Hepatocyte (in vitro differentiated cells): ENCODE measurements around the gene TMEM255B.

Source experiments
- EZH2 ChIP-seq: fragments of 200-600 bp; sonication (generic); IDR thresholded peaks from 2 replicates; pipeline ENCODE4 v1.6.1; 2016; ENCODE audit warnings: antibody characterized with exemption, mild to moderate bottlenecking, borderline replicate concordance
- EZH2phosphoT487 ChIP-seq: fragments of 200-600 bp; sonication (generic); IDR thresholded peaks from one replicate; pipeline ENCODE4 v1.6.1; 2018; ENCODE audit warnings: antibody characterized with exemption, mild to moderate bottlenecking, low read depth, moderate library complexity; ENCODE audit not compliant: unreplicated experiment, severe bottlenecking
- TF ChIP-seq, protein P1 (sequence below): fragments of 200-600 bp; sonication (generic); IDR thresholded peaks from 2 replicates; pipeline ENCODE4 v1.5.1; 2016; ENCODE audit warnings: antibody characterized with exemption, mild to moderate bottlenecking; ENCODE audit not compliant: poor library complexity

DNA sequence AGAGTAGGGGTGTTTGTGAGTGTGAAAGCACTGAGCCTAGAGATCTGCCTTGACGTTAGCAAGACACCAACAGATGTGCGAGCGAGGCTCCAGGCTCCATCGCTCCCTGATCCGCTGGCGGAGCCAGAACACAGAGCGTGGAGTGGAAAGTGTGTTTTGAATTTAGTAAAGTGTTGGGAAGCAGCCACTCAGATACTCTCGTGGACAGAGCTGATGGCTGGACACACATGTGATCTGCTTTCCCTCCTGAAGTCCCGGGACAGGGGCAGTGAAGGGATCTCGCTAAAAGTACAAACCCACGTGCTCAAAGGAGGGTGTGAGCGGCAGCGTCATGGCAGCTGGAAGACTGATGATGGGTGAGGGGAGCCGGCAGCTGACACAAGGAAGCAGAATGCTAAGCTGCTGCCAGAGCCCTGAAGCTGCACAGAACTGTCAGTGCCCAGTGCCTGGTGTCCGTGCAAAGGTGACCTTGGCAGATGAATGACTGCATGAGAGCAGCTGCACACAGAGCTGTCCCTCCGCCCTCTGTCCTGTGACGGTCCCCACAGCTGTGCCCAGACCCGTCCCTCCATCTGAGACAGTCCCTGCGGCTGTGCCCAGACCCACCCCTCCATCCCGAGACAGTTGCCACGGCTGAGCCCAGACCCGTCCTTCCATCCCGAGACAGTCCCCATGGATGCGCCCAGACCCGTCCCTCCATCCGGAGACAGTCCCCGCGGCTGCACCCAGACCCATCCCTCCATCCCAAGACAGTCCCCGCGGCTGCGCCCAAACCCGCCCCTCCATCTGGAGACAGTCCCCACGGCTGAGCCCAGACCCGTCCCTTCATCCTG lies 29.6 kb upstream of the TMEM255B start:
- TF ChIP-seq, protein P1, sequence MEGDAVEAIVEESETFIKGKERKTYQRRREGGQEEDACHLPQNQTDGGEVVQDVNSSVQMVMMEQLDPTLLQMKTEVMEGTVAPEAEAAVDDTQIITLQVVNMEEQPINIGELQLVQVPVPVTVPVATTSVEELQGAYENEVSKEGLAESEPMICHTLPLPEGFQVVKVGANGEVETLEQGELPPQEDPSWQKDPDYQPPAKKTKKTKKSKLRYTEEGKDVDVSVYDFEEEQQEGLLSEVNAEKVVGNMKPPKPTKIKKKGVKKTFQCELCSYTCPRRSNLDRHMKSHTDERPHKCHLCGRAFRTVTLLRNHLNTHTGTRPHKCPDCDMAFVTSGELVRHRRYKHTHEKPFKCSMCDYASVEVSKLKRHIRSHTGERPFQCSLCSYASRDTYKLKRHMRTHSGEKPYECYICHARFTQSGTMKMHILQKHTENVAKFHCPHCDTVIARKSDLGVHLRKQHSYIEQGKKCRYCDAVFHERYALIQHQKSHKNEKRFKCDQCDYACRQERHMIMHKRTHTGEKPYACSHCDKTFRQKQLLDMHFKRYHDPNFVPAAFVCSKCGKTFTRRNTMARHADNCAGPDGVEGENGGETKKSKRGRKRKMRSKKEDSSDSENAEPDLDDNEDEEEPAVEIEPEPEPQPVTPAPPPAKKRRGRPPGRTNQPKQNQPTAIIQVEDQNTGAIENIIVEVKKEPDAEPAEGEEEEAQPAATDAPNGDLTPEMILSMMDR, result no peak
- TF ChIP-seq EZH2 (no peak), EZH2phosphoT487 (no peak)
